Right cardiac atrium (tissue), 5 donors: ENCODE data around the gene MAN1A1. TPM values are rescaled to one million over a fixed set of nuclear protein-coding genes. Genes with fewer than 3 reads are reported as not detected.

Source experiments
- ATAC-seq, 2 donors: fragments of 200-7000 bp; cut with Tn5 transposase; one replicate each; pipeline versions ENCODE4 v1.8.0 to v1.9.1; 2020; ENCODE audit warnings: moderate library complexity in 2 of 2, mild to moderate bottlenecking in 1 of 2
- DNase-seq, 3 donors: peaks; one replicate each; pipeline ENCODE4 v3.0.0-alpha.2; 2020
- H3K27ac ChIP-seq: one replicate; pipeline ENCODE4 v1.5.1; 2013; ENCODE audit warnings: mild to moderate bottlenecking, low read length, control low read depth, moderate library complexity
- H3K27me3 ChIP-seq: one replicate; pipeline ENCODE4 v1.6.1; 2013; ENCODE audit not compliant: control insufficient read depth, insufficient read depth
- H3K4me1 ChIP-seq: one replicate; pipeline ENCODE4 v1.6.1; 2013; ENCODE audit warnings: low read length; ENCODE audit not compliant: control insufficient read depth, insufficient read depth
- H3K4me3 ChIP-seq: one replicate; pipeline ENCODE4 v1.5.1; 2013; ENCODE audit warnings: low read length, control low read depth
- H3K9me3 ChIP-seq: one replicate; pipeline ENCODE4 v1.6.1; 2013; ENCODE audit warnings: low read length; ENCODE audit not compliant: control insufficient read depth
- WGBS: extraction: QIAGEN DNeasy Blood & Tissue Kit; methylation state at CpG from one replicate; pipeline ENCODE4 v1.1.7; 2013; 5-methylcytosine and 5-hydroxymethylcytosine counted together
- intact Hi-C, 4 donors: fragments of 100-400 bp; cut with DNase I; formaldehyde crosslinking; loops; one replicate each; pipeline versions ENCODE4 v1.11.0 to v1.14.0; 2022 to 2023
- polyA plus RNA-seq: library from polyadenylated mRNA; stranded (reverse); fragments of 200-250 nt; gene quantifications from one replicate; pipeline ENCODE4 v1.2.3, GENCODE V29; 2013
- total RNA-seq, 4 donors: library from RNA; stranded (reverse); fragmentation: NEBNext Ultra II Directional; extraction: Animal tissue kit (Norgen Biotek cat#: 25700); gene quantifications; one replicate each; pipeline ENCODE4 v1.2.1, GENCODE V29; 2021
- donor health status: healthy with polysubstance abuse.
- donor health status: DM: no; HTN: yes; CAD: no.
- donor health status: DM: no; HTN: no; CAD: no.
- donor health status: DM: no; HTN: yes; CAD: no; lungs with severe emphysema.
- donor health status: DM: yes; HTN: yes; CAD: no.

Gene MAN1A1
- total and polyA plus RNA-seq, 5 donors = 11.6 to 29.7 (median 20.3) TPM

DNA sequence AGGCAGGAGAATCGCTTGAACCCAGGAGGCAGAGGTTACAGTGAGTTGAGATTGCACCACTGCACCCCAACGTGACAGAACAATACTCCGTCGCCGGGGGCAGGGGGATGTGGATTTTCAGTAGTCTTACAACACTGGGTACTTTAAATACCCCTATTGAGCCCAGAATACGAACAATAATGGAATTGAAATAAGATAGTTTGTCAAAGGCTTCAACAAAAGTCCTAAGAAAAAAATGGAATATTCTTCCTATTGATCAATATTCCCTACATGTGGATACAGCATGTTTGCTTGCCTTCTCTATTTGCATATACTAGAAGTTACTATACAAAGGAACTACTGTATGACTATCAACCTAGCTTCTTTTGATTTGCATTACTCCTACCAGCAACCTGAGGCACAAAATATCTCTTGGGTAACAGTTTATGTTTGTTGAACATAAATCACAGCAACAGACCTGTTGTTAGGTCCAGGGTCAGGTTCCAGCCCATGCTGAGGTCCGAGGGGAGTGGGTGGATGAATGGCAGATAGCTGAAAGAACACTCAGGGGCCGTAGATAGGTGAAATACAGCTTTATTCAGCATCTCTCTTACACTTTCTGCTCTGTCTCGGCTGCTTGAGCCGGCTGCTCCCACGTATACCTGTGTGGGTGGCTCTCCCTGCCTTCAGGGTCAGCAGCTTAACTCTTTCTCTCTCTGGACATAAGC, 23.8 kb downstream of the MAN1A1 start:
- Histone ChIP-seq H3K27ac (no peak overlapping the region), H3K9me3 (no peaks in the 10 kb centered on the region), H3K4me1 (peaks cover 5% of the 10 kb centered on the region), H3K27me3 (no peaks in the 10 kb centered on the region), H3K4me3 (no peak overlapping the region)
- intact Hi-C loops = no loop called here
- no peak for DNase-seq
- no peak for ATAC-seq
- 88% methylated on average over 11 of the region's 11 CpGs for WGBS

DNA sequence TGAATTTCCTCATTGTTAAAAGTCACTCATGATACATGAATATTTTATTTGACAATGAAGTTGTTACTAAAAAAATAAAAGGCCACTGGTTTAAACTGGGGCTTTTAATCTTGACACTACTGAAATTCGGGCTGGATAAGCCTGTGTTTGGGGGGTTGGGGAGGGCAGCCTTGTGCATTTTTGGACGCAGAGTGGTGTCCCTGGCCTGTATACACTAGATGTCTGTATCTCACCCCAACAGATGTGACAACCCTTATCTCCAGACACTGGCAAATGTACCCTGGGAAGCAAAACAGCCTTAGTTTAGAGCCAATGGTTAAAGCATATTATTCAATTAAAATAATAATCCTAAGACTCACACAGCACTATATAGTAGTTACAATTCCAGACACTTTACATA, 24.8 kb downstream of the MAN1A1 start:
- 46% methylated on average over 2 of the region's 2 CpGs for WGBS
- intact Hi-C loops = no loop called here
- no peak overlapping the region for H3K4me3 ChIP-seq
- H3K27ac ChIP-seq = no peak overlapping the region
- peaks cover 5% of the 10 kb centered on the region for H3K4me1 ChIP-seq
- H3K27me3 ChIP-seq = no peaks in the 10 kb centered on the region
- no peaks in the 10 kb centered on the region for H3K9me3 ChIP-seq
- peak; percentile 43 to 56 for ATAC-seq
- DNase-seq = no peak

GRCh38 chr6:119323931-119324330, 25.6 kb downstream of the MAN1A1 start:
- no peaks in the 10 kb centered on the region for H3K9me3 ChIP-seq
- intact Hi-C loops = no loop called here
- H3K27ac ChIP-seq = no peak overlapping the region
- no peak for ATAC-seq
- H3K4me1 ChIP-seq = peaks cover 5% of the 10 kb centered on the region
- WGBS = 73% methylated on average over 1 of the region's 1 CpG
- H3K4me3 ChIP-seq = no peak overlapping the region
- no peaks in the 10 kb centered on the region for H3K27me3 ChIP-seq
- DNase-seq = no peak

DNA sequence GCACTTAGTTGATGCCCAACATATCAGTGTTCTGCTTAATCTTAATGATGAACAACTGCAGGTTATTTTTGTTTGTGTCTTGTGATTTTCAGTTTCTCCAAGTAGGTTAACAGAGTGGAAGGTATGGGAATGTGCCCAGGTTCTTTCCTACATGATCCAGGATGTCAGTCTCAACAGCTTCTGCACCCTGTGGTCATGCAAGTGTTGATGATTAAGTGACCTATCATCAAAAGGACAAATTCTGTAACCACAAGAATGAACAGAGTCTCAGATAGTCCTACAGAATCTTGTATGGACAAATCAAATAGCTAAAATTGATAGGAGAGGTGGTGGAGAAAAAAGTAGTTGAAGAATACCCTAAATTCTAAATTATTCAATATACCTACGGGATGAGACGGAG, 26.1 kb downstream of the MAN1A1 start:
- H3K4me1 ChIP-seq = peaks cover 4% of the 10 kb centered on the region
- H3K4me3 ChIP-seq = no peak overlapping the region
- no peaks in the 10 kb centered on the region for H3K27me3 ChIP-seq
- DNase-seq (no peak), ATAC-seq (no peak)
- no peak overlapping the region for H3K27ac ChIP-seq
- 97% methylated on average over 2 of the region's 2 CpGs for WGBS
- no peaks in the 10 kb centered on the region for H3K9me3 ChIP-seq
- intact Hi-C loops = no loop called here

GRCh38 chr6:119322715-119323350, 26.7 kb downstream of the MAN1A1 start:
- H3K4me3 ChIP-seq = no peak overlapping the region
- no peaks in the 10 kb centered on the region for H3K27me3 ChIP-seq
- DNase-seq (no peak), ATAC-seq (peak in 1 of 2 donors; percentile 59)
- 86% methylated on average over 5 of the region's 5 CpGs for WGBS
- H3K4me1 ChIP-seq = peaks cover 2% of the 10 kb centered on the region
- intact Hi-C loops = no loop called here
- no peaks in the 10 kb centered on the region for H3K9me3 ChIP-seq
- no peak overlapping the region for H3K27ac ChIP-seq

DNA sequence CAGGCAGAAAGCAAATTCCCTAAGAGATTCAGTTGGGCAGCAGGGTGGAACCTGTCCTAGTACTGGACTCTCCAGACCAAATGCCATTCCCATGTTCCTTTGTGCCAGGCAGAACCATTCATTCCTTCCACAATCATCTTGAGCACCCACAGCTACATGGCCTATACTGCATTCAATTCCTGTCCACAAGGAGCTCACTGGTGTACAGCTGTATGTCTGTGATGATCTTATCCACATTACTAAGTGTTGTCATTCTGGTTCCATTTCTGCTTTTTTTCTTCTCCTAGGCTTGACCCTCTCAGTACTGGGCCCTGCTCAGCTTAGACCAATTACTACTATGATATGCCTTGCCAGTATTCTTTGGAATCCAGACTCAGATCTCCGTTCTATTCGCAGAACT, 27.5 kb downstream of the MAN1A1 start:
- peak in 1 of 2 donors; percentile 9 for ATAC-seq
- WGBS = 95% methylated on average over 2 of the region's 2 CpGs

DNA sequence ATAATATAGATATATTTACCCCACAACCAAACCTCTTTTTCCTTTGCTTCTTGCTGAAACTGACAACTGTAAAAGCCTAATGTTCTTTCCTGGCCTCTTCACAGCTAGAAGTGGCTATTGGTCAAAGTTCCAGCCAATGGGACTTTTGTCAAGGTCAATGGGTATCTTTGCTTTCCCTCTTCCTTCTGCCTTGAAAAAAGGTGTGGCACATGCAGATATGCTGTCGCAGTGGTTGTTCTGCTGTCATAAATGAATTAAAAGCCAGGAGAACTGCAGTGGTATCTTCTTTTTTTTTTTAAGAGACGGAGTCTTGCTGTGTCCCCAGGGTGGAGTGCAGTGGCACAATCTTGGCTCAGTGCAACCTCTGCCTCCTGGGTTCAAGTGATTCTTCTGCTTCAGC, 29.9 kb downstream of the MAN1A1 start:
- H3K27ac ChIP-seq = no peak overlapping the region
- H3K4me3 ChIP-seq = no peak overlapping the region
- H3K4me1 ChIP-seq = peaks cover 7% of the 10 kb centered on the region
- DNase-seq (no peak), ATAC-seq (no peak)
- H3K9me3 ChIP-seq = no peaks in the 10 kb centered on the region
- intact Hi-C loops = no loop called here
- WGBS = 95% methylated on average over 2 of the region's 2 CpGs
- no peaks in the 10 kb centered on the region for H3K27me3 ChIP-seq

More for the DNA sequence above, 27.5 kb downstream of the MAN1A1 start:
- intact Hi-C loops = no loop called here
- Histone ChIP-seq H3K27ac (no peak overlapping the region), H3K4me1 (peaks cover 2% of the 10 kb centered on the region), H3K9me3 (no peaks in the 10 kb centered on the region), H3K27me3 (no peaks in the 10 kb centered on the region), H3K4me3 (no peak overlapping the region)
- DNase-seq = no peak

GRCh38 chr6:119318730-119319129, 30.8 kb downstream of the MAN1A1 start:
- H3K27me3 ChIP-seq = no peaks in the 10 kb centered on the region
- H3K4me3 ChIP-seq = no peak overlapping the region
- intact Hi-C loops = no loop called here
- no peaks in the 10 kb centered on the region for H3K9me3 ChIP-seq
- WGBS = 88% methylated on average over 1 of the region's 1 CpG
- H3K4me1 ChIP-seq = peaks cover 9% of the 10 kb centered on the region
- no peak overlapping the region for H3K27ac ChIP-seq
- DNase-seq (no peak), ATAC-seq (no peak)

DNA sequence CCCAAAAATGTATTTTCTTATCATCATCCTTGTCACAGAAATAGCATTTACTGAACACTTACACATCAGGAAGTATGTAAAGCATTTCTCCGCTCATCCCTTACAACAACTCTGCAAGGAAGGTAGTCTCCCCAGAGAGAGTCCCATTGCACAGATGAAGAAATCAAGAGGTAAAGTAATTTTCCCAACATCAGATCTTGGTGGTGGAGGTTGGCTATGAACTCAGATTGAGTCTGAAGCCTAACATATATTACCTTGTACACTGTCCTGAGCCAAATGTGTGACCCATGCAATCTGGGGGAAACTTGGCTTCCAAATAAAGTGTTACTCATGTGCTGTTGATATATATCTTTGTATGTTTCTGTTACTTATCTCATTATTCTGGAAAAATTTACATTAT, 31.4 kb downstream of the MAN1A1 start:
- Histone ChIP-seq H3K4me1 (peaks cover 11% of the 10 kb centered on the region), H3K27ac (no peak overlapping the region), H3K9me3 (no peaks in the 10 kb centered on the region), H3K4me3 (no peak overlapping the region), H3K27me3 (no peaks in the 10 kb centered on the region)
- intact Hi-C loops = no loop called here
- WGBS = 60% methylated on average over 1 of the region's 1 CpG
- no peak for DNase-seq
- no peak for ATAC-seq

DNA sequence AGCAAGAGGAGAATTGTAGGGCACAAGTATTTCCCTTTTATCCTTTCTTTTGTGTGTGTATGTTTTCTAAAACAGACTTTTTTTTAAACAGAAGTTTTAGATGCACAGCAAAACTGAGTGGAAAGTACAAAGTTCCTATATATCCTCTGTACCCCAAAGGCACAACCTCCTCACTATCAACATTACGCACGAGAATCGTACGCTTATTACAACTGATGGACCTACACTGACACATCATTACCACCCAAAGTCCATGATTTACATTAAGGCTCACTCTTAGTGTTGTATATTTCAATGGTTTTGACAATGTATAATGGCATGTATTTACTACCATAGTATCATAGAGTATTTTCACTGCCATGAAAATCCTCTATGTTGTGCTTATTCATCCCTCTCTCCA, 32.6 kb downstream of the MAN1A1 start:
- H3K27me3 ChIP-seq = no peaks in the 10 kb centered on the region
- no peak for ATAC-seq
- DNase-seq = no peak
- WGBS = 100% methylated on average over 4 of the region's 4 CpGs
- intact Hi-C loops = no loop called here
- H3K4me3 ChIP-seq = no peak overlapping the region
- H3K27ac ChIP-seq = no peak overlapping the region
- H3K9me3 ChIP-seq = no peaks in the 10 kb centered on the region
- peaks cover 17% of the 10 kb centered on the region for H3K4me1 ChIP-seq

- H3K4me3 ChIP-seq = no peak overlapping the region
- no peaks in the 10 kb centered on the region for H3K9me3 ChIP-seq
- peaks cover 21% of the 10 kb centered on the region for H3K4me1 ChIP-seq
- WGBS = 40% methylated on average over 5 of the region's 5 CpGs
- DNase-seq (no peak), ATAC-seq (no peak)
- H3K27me3 ChIP-seq = no peaks in the 10 kb centered on the region
- H3K27ac ChIP-seq = peak overlapping the region; percentile 26
- intact Hi-C loops = no loop called here
Observed at GRCh38 chr6:119314885-119315272, 34.7 kb downstream of the MAN1A1 start.
